Mucosa of descending colon (tissue), 3 donors: ENCODE measurements around the gene KIAA1755. TPM values are rescaled to one million over a fixed set of nuclear protein-coding genes. Genes with fewer than 3 reads are reported as not detected.

Source experiments
- ATAC-seq: fragments of 200-7000 bp; cut with Tn5 transposase; one replicate; pipeline ENCODE4 v1.9.1; 2020; ENCODE audit warnings: mild to moderate bottlenecking, moderate library complexity
- DNase-seq, 3 donors: peaks; one replicate each; pipeline ENCODE4 v3.0.0-alpha.2; 2020
- H3K36me3 ChIP-seq: fragments of 200-600 bp; one replicate; pipeline ENCODE4 v1.8.0; 2021; ENCODE audit warnings: low read depth, mild to moderate bottlenecking
- H3K4me1 ChIP-seq: fragments of 200-600 bp; one replicate; pipeline ENCODE4 v1.8.0; 2021; ENCODE audit warnings: low read depth, mild to moderate bottlenecking
- H3K4me3 ChIP-seq: fragments of 200-600 bp; one replicate; pipeline ENCODE4 v1.8.0; 2021; ENCODE audit warnings: mild to moderate bottlenecking
- H3K9me3 ChIP-seq: fragments of 200-600 bp; one replicate; pipeline ENCODE4 v1.8.0; 2021; ENCODE audit warnings: mild to moderate bottlenecking
- CTCF ChIP-seq: fragments of 200-600 bp; IDR thresholded peaks from one replicate; pipeline ENCODE4 v1.8.0; 2022; ENCODE audit warnings: antibody characterized with exemption, mild to moderate bottlenecking
- intact Hi-C, 2 donors: fragments of 100-400 bp; cut with DNase I in 1 of 2; cut with micrococcal nuclease in 1 of 2; formaldehyde crosslinking; loops; one replicate each; pipeline versions ENCODE4 v1.11.0 to v1.11.1; 2022; cut with DNase I, micrococcal nuclease
- total RNA-seq, 3 donors: library from RNA; stranded (reverse); fragmentation: NEBNext Ultra II Directional in 2 of 3; extraction: Animal tissue kit (Norgen Biotek cat#: 25700) in 2 of 3; gene quantifications; one replicate each; pipeline versions ENCODE4 v1.2.1 to v1.2.4, GENCODE V29; 2021 to 2023
- donor health status: DM: no; HTN: no; CAD: no; lungs with moderate emphysema.
- donor health status: DM: no; HTN: no; CAD: no.
- donor health status: DM: no; HTN: yes; CAD: no.

Gene KIAA1755
- total RNA-seq, 3 donors from 2014 or later, result 1.2 to 22.4 (median 3.4) TPM

GRCh38 chr20:38165966-38166702, 94.4 kb downstream of the KIAA1755 start:
- no peak overlapping the region for H3K4me3 ChIP-seq
- H3K36me3 ChIP-seq, result no peaks in the 10 kb centered on the region
- no peak for TF ChIP-seq CTCF
- intact Hi-C loops, result loop anchor here in 1 of 2 donors (5.0 kb wide), 1 partner anchor 109 kb away; no protein-coding TSS in a partner anchor
- H3K4me1 ChIP-seq, result peaks cover 4% of the 10 kb centered on the region
- no peaks in the 10 kb centered on the region for H3K9me3 ChIP-seq
- DNase-seq (no peak), ATAC-seq (no peak)

- Histone ChIP-seq H3K4me1 (peaks cover 4% of the 10 kb centered on the region), H3K36me3 (no peaks in the 10 kb centered on the region), H3K9me3 (no peaks in the 10 kb centered on the region), H3K4me3 (no peak within 1 kb of the TSS)
- intact Hi-C loops, result loop anchor here in 1 of 2 donors (5.0 kb wide), 1 partner anchor 108 kb away; no protein-coding TSS in a partner anchor
- peak; percentile 73 to 87 (median 84) for DNase-seq
- TF ChIP-seq CTCF, result peak; percentile 74
- ATAC-seq, result peak; percentile 96
Measured at GRCh38 chr20:38165089-38165965, 95.2 kb downstream of the KIAA1755 start, which contains the start of gene TGM2. TSS of gene TGM2 (minus strand) at chr20:38165270. CDS start at chr20:38165198, 72 bp downstream.

- no peak for ATAC-seq
- Histone ChIP-seq H3K36me3 (no peaks in the 10 kb centered on the region), H3K4me1 (peaks cover 4% of the 10 kb centered on the region), H3K9me3 (no peaks in the 10 kb centered on the region), H3K4me3 (no peak overlapping the region)
- intact Hi-C loops, result loop anchor here in 1 of 2 donors (5.0 kb wide), 1 partner anchor 107 kb away; no protein-coding TSS in a partner anchor
- TF ChIP-seq CTCF, result no peak
- peak in 1 of 3 donors; percentile 10 for DNase-seq
Measured at GRCh38 chr20:38164624-38165088, 95.9 kb downstream of the KIAA1755 start.

- intact Hi-C loops, result no loop called here
- Histone ChIP-seq H3K4me1 (peaks cover 4% of the 10 kb centered on the region), H3K9me3 (no peaks in the 10 kb centered on the region), H3K36me3 (no peaks in the 10 kb centered on the region), H3K4me3 (no peak overlapping the region)
- DNase-seq (no peak), ATAC-seq (no peak)
- TF ChIP-seq CTCF, result no peak
Measured at GRCh38 chr20:38164069-38164468, 96.5 kb downstream of the KIAA1755 start.
